Neural cell (in vitro differentiated cells): ENCODE results near the gene KIAA0513. TPM values are rescaled to one million over a fixed set of nuclear protein-coding genes. Genes with fewer than 3 reads are reported as not detected.

Experiments
- H2AFZ ChIP-seq: fragments of 200-600, 300-800 bp; sonication (generic), shearing (Covaris generic); 2 replicates; pipeline ENCODE4 v1.6.0; 2014; ENCODE audit warnings: low read depth, mild to moderate bottlenecking, antibody characterized with exemption, low read length, moderate library complexity
- H3F3A ChIP-seq: fragments of 200-600 bp; shearing (Covaris generic); 2 replicates; pipeline ENCODE4 v1.6.1; 2016; ENCODE audit warnings: mild to moderate bottlenecking, moderate library complexity, mixed read lengths, antibody characterized with exemption, low read length; ENCODE audit not compliant: insufficient read depth, poor library complexity, severe bottlenecking
- H3K27ac ChIP-seq: fragments of 200-600, 300-800 bp; sonication (generic), shearing (Covaris generic); 2 replicates; pipeline ENCODE4 v1.5.1; 2014; ENCODE audit warnings: mild to moderate bottlenecking, low read length, moderate library complexity
- H3K27me3 ChIP-seq: fragments of 300-800, 200-600 bp; sonication (generic), shearing (Covaris generic); 2 replicates; pipeline ENCODE4 v1.6.0; 2014; ENCODE audit warnings: mild to moderate bottlenecking, low read depth, low read length, moderate library complexity; ENCODE audit not compliant: insufficient read depth
- H3K36me3 ChIP-seq: fragments of 300-800, 200-600 bp; sonication (generic), shearing (Covaris generic); 2 replicates; pipeline ENCODE4 v1.5.1; 2014; ENCODE audit warnings: mild to moderate bottlenecking, antibody characterized with exemption, low read length, moderate library complexity; ENCODE audit not compliant: insufficient read depth
- H3K4me2 ChIP-seq: fragments of 300-800, 200-600 bp; sonication (generic), shearing (Covaris generic); 2 replicates; pipeline ENCODE4 v1.6.0; 2014; ENCODE audit warnings: mild to moderate bottlenecking, low read length
- H3K4me3 ChIP-seq: fragments of 300-800, 200-600 bp; sonication (generic), shearing (Covaris generic); 2 replicates; pipeline ENCODE4 v1.5.1; 2014; ENCODE audit warnings: mild to moderate bottlenecking, low read length, moderate library complexity
- H3K79me2 ChIP-seq: fragments of 200-600 bp; shearing (Covaris generic); replicated peaks from 2 replicates; pipeline ENCODE4 v1.6.0; 2014; ENCODE audit warnings: mild to moderate bottlenecking, low read length, moderate library complexity; ENCODE audit not compliant: insufficient read depth
- H3K9ac ChIP-seq: fragments of 300-800, 200-600 bp; sonication (generic), shearing (Covaris generic); 2 replicates; pipeline ENCODE4 v1.6.1; 2016; ENCODE audit warnings: mild to moderate bottlenecking, low read length, mixed read lengths
- H3K9me2 ChIP-seq: fragments of 200-600 bp; shearing (Covaris generic); 2 replicates; pipeline ENCODE4 v1.6.1; 2016; ENCODE audit warnings: mild to moderate bottlenecking, low read length, mixed read lengths; ENCODE audit not compliant: insufficient read depth
- H3K9me3 ChIP-seq: fragments of 200-600, 300-800 bp; sonication (generic), shearing (Covaris generic); 2 replicates; pipeline ENCODE4 v1.6.1; 2016; ENCODE audit warnings: mild to moderate bottlenecking, mixed run types, low read length, moderate library complexity, mixed read lengths
- H4K20me1 ChIP-seq: fragments of 200-600 bp; shearing (Covaris generic); 2 replicates; pipeline ENCODE4 v1.6.1; 2016; ENCODE audit warnings: mild to moderate bottlenecking, mixed run types; ENCODE audit not compliant: insufficient read depth
- CTCF ChIP-seq: fragments of 450-650 bp; IDR thresholded peaks from 2 replicates; pipeline ENCODE4 v1.5.1; 2014; ENCODE audit warnings: antibody characterized with exemption, mild to moderate bottlenecking, moderate library complexity; ENCODE audit not compliant: poor library complexity, severe bottlenecking
- EP300 ChIP-seq: fragments of 450-650 bp; conservative IDR thresholded peaks from 2 replicates; pipeline ENCODE4 v1.6.1; 2014; ENCODE audit warnings: antibody characterized with exemption, mild to moderate bottlenecking, moderate library complexity; ENCODE audit not compliant: poor library complexity, severe bottlenecking
- EZH2 ChIP-seq: fragments of 200-600, 300-800 bp; shearing (Covaris generic), sonication (generic); IDR thresholded peaks from 2 replicates; pipeline ENCODE4 v1.6.1; 2014; ENCODE audit warnings: antibody characterized with exemption, low read length, borderline replicate concordance, mild to moderate bottlenecking; ENCODE audit not compliant: insufficient read depth, poor library complexity, severe bottlenecking
- MXI1 ChIP-seq: fragments of 450-650 bp; conservative IDR thresholded peaks from 2 replicates; pipeline ENCODE4 v1.6.1; 2014; ENCODE audit warnings: antibody characterized with exemption, mild to moderate bottlenecking; ENCODE audit not compliant: poor library complexity, severe bottlenecking
- POLR2AphosphoS5 ChIP-seq: IDR thresholded peaks from 2 replicates; pipeline ENCODE4 v1.6.1; 2012
- RAD21 ChIP-seq: fragments of 450-650 bp; conservative IDR thresholded peaks from 2 replicates; pipeline ENCODE4 v1.6.1; 2014; ENCODE audit warnings: antibody characterized with exemption, mild to moderate bottlenecking, moderate library complexity
- SMC3 ChIP-seq: fragments of 450-650 bp; conservative IDR thresholded peaks from 2 replicates; pipeline ENCODE4 v1.6.1; 2014; ENCODE audit warnings: antibody characterized with exemption, mild to moderate bottlenecking, moderate library complexity; ENCODE audit not compliant: poor library complexity
- TAF1 ChIP-seq: IDR thresholded peaks from 2 replicates; pipeline ENCODE4 v1.6.1; 2012; ENCODE audit warnings: low read depth
- polyA plus RNA-seq: library from polyadenylated mRNA; depleted of rRNA; stranded (reverse); fragments of >200 nt; gene quantifications from 2 replicates; pipeline ENCODE4 v1.2.3, GENCODE V29; 2014
- TF ChIP-seq, protein P1 (sequence below): IDR thresholded peaks from 2 replicates; pipeline ENCODE4 v1.6.1; 2012; ENCODE audit warnings: borderline replicate concordance

The KIAA0513 gene
- polyA plus RNA-seq, 1 donor from 2014 or later = 18.9 TPM

DNA sequence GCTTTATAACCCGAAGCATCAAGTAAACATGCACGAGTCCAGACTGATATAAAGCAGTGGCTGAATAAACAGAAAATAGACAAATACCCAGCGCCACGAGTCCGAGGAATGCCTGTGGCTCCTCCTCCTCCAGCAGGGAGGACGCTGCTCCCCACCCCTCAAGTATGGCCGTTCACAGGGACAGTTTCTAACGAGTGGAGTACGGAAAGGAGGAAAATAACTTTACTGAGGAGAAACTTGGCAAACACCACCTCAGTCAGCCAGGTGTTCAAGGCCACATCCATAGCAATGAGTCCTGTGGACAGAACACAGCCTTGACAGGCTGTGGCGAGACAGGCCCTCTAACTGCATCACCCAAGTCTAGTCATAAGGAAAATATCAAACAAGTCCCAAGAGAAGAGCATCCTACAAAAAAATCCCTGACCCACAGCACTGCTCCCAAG, 25.5 kb upstream of the KIAA0513 start:
- TF ChIP-seq MXI1 = no peak
- no peak for TF ChIP-seq POLR2AphosphoS5
- TF ChIP-seq EP300 = no peak
- TF ChIP-seq RAD21 = no peak
- no peak for TF ChIP-seq CTCF
- TF ChIP-seq, protein P1, sequence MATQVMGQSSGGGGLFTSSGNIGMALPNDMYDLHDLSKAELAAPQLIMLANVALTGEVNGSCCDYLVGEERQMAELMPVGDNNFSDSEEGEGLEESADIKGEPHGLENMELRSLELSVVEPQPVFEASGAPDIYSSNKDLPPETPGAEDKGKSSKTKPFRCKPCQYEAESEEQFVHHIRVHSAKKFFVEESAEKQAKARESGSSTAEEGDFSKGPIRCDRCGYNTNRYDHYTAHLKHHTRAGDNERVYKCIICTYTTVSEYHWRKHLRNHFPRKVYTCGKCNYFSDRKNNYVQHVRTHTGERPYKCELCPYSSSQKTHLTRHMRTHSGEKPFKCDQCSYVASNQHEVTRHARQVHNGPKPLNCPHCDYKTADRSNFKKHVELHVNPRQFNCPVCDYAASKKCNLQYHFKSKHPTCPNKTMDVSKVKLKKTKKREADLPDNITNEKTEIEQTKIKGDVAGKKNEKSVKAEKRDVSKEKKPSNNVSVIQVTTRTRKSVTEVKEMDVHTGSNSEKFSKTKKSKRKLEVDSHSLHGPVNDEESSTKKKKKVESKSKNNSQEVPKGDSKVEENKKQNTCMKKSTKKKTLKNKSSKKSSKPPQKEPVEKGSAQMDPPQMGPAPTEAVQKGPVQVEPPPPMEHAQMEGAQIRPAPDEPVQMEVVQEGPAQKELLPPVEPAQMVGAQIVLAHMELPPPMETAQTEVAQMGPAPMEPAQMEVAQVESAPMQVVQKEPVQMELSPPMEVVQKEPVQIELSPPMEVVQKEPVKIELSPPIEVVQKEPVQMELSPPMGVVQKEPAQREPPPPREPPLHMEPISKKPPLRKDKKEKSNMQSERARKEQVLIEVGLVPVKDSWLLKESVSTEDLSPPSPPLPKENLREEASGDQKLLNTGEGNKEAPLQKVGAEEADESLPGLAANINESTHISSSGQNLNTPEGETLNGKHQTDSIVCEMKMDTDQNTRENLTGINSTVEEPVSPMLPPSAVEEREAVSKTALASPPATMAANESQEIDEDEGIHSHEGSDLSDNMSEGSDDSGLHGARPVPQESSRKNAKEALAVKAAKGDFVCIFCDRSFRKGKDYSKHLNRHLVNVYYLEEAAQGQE = no peak
- TF ChIP-seq TAF1 = no peak
- no peak for TF ChIP-seq EZH2
- TF ChIP-seq SMC3 = no peak
- Histone ChIP-seq H3K9ac (no peak overlapping the region), H3K79me2 (peaks cover 17% of the 10 kb centered on the region), H4K20me1 (no peaks in the 10 kb centered on the region), H3F3A (no peaks in the 10 kb centered on the region), H3K4me2 (no peak overlapping the region), H3K9me2 (no peaks in the 10 kb centered on the region), H3K36me3 (no peaks in the 10 kb centered on the region), H3K27me3 (no peaks in the 10 kb centered on the region), H3K4me3 (no peak overlapping the region), H3K27ac (no peak overlapping the region), H3K9me3 (no peaks in the 10 kb centered on the region), H2AFZ (no peak overlapping the region)

DNA sequence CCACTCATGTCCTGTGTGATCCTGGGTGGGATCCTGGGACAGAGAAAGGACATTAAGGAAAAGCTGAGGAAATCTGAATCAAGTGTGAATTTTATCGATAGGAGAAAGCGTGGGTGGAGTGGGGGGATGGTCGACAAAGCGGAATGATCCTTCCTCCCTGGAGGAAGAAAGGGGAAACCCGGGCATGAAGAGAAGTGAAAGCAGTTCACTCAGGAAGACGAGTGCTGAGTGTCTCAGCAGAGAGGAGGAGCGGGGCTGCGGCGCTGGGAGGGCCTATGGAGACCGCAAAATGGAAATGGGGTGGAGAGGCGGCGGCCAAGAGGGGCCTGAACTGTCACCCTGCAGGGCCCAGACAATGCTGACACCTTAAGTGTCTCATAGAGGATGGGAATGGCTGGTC, 25.0 kb upstream of the KIAA0513 start:
- Histone ChIP-seq H3F3A (no peaks in the 10 kb centered on the region), H2AFZ (no peak overlapping the region), H3K27ac (no peak overlapping the region), H4K20me1 (no peaks in the 10 kb centered on the region), H3K27me3 (no peaks in the 10 kb centered on the region), H3K4me3 (no peak overlapping the region), H3K4me2 (no peak overlapping the region), H3K9me2 (no peaks in the 10 kb centered on the region), H3K36me3 (no peaks in the 10 kb centered on the region), H3K9me3 (no peaks in the 10 kb centered on the region), H3K9ac (no peak overlapping the region), H3K79me2 (peaks cover 20% of the 10 kb centered on the region)
- TF ChIP-seq EP300 (no peak), TAF1 (no peak), CTCF (no peak), SMC3 (no peak), EZH2 (no peak), MXI1 (no peak), RAD21 (no peak), POLR2AphosphoS5 (no peak)
- TF ChIP-seq, protein P1 = no peak
